ENCODE measurements around the gene OR8D4. TPM values are rescaled to one million over a fixed set of nuclear protein-coding genes. Genes with fewer than 3 reads are reported as not detected.

The OR8D4 gene
- total and polyA plus RNA-seq, 5 donors from 2014 or later: not detected

DNA sequence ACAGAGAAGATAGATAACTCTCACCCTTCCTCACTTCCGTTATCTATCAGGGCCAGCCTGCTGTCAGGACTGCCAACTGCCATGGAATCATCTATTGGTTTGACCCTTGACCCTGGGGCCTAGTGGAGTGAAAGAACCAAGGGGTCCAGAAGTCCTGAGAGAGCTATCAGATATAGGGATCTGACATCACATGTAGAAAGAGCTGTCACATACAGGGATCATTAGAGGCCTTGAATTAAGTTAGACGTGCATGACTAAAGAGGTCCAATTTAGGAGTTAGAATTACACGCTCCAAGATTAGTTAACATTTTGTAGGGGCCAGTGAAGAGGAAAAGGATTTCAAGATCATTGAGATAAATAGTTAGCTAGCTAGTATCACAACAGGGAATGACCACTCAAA is 16.4 kb upstream of the OR8D4 start, which contains the start of gene TMEM225:
TMEM225 (minus strand) TSS at position 101 of the 400 bp plus-strand sequence. CDS start 245 bp downstream, outside the sequence.
- Histone ChIP-seq H3K36me3 (ENCODE audit: control insufficient read depth, insufficient read depth, low read length) (no peaks in the 10 kb centered on the region), H3K27ac (ENCODE audit: insufficient read depth, low read length, poor library complexity, severe bottlenecking) (no peak within 1 kb of the TSS), H3K4me1 (ENCODE audit: control insufficient read depth, insufficient read depth, low read length, poor library complexity, severe bottlenecking) (no peaks in the 10 kb centered on the region), H3K9me3 (ENCODE audit: control insufficient read depth in 2 of 2, low read length in 2 of 2) (no peaks in the 10 kb centered on the region), H3K27me3 (ENCODE audit: control insufficient read depth, insufficient read depth, low read length) (no peaks in the 10 kb centered on the region), H3K4me3 (ENCODE audit: low read depth, low read length) (no peak within 1 kb of the TSS)
- Mint-ChIP-seq H3K36me3 (no peaks in the 10 kb centered on the region), H3K27ac (no peak within 1 kb of the TSS), H3K9me3 (peaks cover 0 to 2% (median 0%) of the 10 kb centered on the region in 7 donors), H3K4me1 (no peaks in the 10 kb centered on the region), H3K4me3 (no peak within 1 kb of the TSS), H3K27me3 (no peaks in the 10 kb centered on the region)
- no peak for ATAC-seq (ENCODE audit: low read depth in 2 of 2)
- no peak for DNase-seq

GRCh38 chr11:123892031-123892430 is 9.9 kb upstream of the OR8D4 start:
- H3K9me3 ChIP-seq (ENCODE audit: control insufficient read depth in 2 of 2, low read length in 2 of 2): no peaks in the 10 kb centered on the region
- no peaks in the 10 kb centered on the region for H3K27me3 Mint-ChIP-seq
- ATAC-seq (ENCODE audit: low read depth in 2 of 2) (no peak), DNase-seq (no peak)
- H3K27me3 ChIP-seq (ENCODE audit: control insufficient read depth, insufficient read depth, low read length): no peaks in the 10 kb centered on the region
- no peak overlapping the region for H3K27ac Mint-ChIP-seq
- H3K4me1 ChIP-seq (ENCODE audit: control insufficient read depth, insufficient read depth, low read length, poor library complexity, severe bottlenecking): no peaks in the 10 kb centered on the region
- H3K4me3 Mint-ChIP-seq: no peak overlapping the region
- peaks cover 0 to 2% (median 0%) of the 10 kb centered on the region in 7 donors for H3K9me3 Mint-ChIP-seq
- no peak overlapping the region for H3K27ac ChIP-seq (ENCODE audit: insufficient read depth, low read length, poor library complexity, severe bottlenecking)
- no peaks in the 10 kb centered on the region for H3K36me3 ChIP-seq (ENCODE audit: control insufficient read depth, insufficient read depth, low read length)
- H3K4me3 ChIP-seq (ENCODE audit: low read depth, low read length): no peak overlapping the region
- H3K36me3 Mint-ChIP-seq: no peaks in the 10 kb centered on the region
- H3K4me1 Mint-ChIP-seq: no peaks in the 10 kb centered on the region

GRCh38 chr11:123899792-123900191 is 2.2 kb upstream of the OR8D4 start:
- DNase-seq: no peak
- Histone ChIP-seq H3K4me1 (ENCODE audit: control insufficient read depth, insufficient read depth, low read length, poor library complexity, severe bottlenecking) (no peaks in the 10 kb centered on the region), H3K4me3 (ENCODE audit: low read depth, low read length) (no peak overlapping the region), H3K36me3 (ENCODE audit: control insufficient read depth, insufficient read depth, low read length) (no peaks in the 10 kb centered on the region), H3K9me3 (ENCODE audit: control insufficient read depth in 2 of 2, low read length in 2 of 2) (no peaks in the 10 kb centered on the region), H3K27ac (ENCODE audit: insufficient read depth, low read length, poor library complexity, severe bottlenecking) (no peak overlapping the region), H3K27me3 (ENCODE audit: control insufficient read depth, insufficient read depth, low read length) (no peaks in the 10 kb centered on the region)
- ATAC-seq (ENCODE audit: low read depth in 2 of 2): no peak
- Mint-ChIP-seq H3K4me1 (no peaks in the 10 kb centered on the region), H3K9me3 (peaks cover 0 to 2% (median 0%) of the 10 kb centered on the region in 7 donors), H3K27me3 (no peaks in the 10 kb centered on the region), H3K27ac (no peak overlapping the region), H3K36me3 (no peaks in the 10 kb centered on the region), H3K4me3 (no peak overlapping the region)

DNA sequence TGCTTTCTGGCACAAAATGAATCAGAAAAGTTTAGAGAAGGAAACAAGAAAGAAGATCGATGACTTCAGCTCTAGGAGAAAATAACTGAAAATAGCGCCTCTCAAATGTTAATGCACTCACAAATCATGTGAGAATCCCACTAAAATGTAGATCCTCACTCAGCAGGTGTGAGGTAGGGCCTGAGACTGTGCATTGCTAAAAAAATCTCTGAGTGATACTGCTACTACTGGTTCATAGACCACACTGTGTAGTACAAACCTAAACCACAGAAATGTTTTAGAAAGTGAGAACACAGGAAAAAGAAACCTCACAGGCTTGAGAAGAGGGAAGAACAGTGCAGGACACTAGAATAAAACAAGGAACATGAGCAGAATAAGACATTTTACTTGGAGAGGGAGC is 2.0 kb downstream of the OR8D4 start:
- no peaks in the 10 kb centered on the region for H3K27me3 Mint-ChIP-seq
- H3K27ac ChIP-seq (ENCODE audit: insufficient read depth, low read length, poor library complexity, severe bottlenecking): no peak overlapping the region
- no peaks in the 10 kb centered on the region for H3K36me3 Mint-ChIP-seq
- ATAC-seq (ENCODE audit: low read depth in 2 of 2): no peak
- H3K4me1 ChIP-seq (ENCODE audit: control insufficient read depth, insufficient read depth, low read length, poor library complexity, severe bottlenecking): no peaks in the 10 kb centered on the region
- peaks cover 0 to 1% (median 0%) of the 10 kb centered on the region in 7 donors for H3K9me3 Mint-ChIP-seq
- H3K4me3 Mint-ChIP-seq: no peak overlapping the region
- no peak for DNase-seq
- H3K4me1 Mint-ChIP-seq: no peaks in the 10 kb centered on the region
- H3K9me3 ChIP-seq (ENCODE audit: control insufficient read depth in 2 of 2, low read length in 2 of 2): no peaks in the 10 kb centered on the region
- no peak overlapping the region for H3K27ac Mint-ChIP-seq
- no peaks in the 10 kb centered on the region for H3K27me3 ChIP-seq (ENCODE audit: control insufficient read depth, insufficient read depth, low read length)
- no peaks in the 10 kb centered on the region for H3K36me3 ChIP-seq (ENCODE audit: control insufficient read depth, insufficient read depth, low read length)
- no peak overlapping the region for H3K4me3 ChIP-seq (ENCODE audit: low read depth, low read length)

DNA sequence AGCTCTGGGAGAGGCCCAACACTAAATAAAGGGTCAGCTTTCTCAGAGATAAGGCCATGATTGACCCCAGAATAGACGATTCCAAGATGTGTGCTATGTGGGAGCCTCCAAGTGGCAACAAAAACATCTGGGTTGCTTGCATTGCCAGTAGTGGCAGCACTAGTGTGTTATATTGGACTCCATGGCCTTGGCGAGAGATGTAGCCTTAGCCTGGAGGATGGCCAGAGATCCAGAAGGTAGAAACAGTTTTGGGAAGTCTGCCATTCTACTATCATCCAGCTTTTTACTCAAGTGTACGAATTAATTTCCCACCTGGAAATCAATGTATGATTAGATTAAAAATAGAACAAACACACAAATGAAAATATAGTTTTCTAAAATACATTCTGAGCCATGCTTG is 3.0 kb downstream of the OR8D4 start:
- H3K9me3 Mint-ChIP-seq: peaks cover 0 to 2% (median 0%) of the 10 kb centered on the region in 7 donors
- H3K27me3 Mint-ChIP-seq: no peaks in the 10 kb centered on the region
- no peak overlapping the region for H3K27ac Mint-ChIP-seq
- DNase-seq (no peak), ATAC-seq (ENCODE audit: low read depth in 2 of 2) (no peak)
- Histone ChIP-seq H3K4me3 (ENCODE audit: low read depth, low read length) (no peak overlapping the region), H3K9me3 (ENCODE audit: control insufficient read depth in 2 of 2, low read length in 2 of 2) (no peaks in the 10 kb centered on the region), H3K27ac (ENCODE audit: insufficient read depth, low read length, poor library complexity, severe bottlenecking) (no peak overlapping the region), H3K27me3 (ENCODE audit: control insufficient read depth, insufficient read depth, low read length) (no peaks in the 10 kb centered on the region), H3K36me3 (ENCODE audit: control insufficient read depth, insufficient read depth, low read length) (no peaks in the 10 kb centered on the region), H3K4me1 (ENCODE audit: control insufficient read depth, insufficient read depth, low read length, poor library complexity, severe bottlenecking) (no peaks in the 10 kb centered on the region)
- H3K4me1 Mint-ChIP-seq: no peaks in the 10 kb centered on the region
- H3K4me3 Mint-ChIP-seq: no peak overlapping the region
- no peaks in the 10 kb centered on the region for H3K36me3 Mint-ChIP-seq

DNA sequence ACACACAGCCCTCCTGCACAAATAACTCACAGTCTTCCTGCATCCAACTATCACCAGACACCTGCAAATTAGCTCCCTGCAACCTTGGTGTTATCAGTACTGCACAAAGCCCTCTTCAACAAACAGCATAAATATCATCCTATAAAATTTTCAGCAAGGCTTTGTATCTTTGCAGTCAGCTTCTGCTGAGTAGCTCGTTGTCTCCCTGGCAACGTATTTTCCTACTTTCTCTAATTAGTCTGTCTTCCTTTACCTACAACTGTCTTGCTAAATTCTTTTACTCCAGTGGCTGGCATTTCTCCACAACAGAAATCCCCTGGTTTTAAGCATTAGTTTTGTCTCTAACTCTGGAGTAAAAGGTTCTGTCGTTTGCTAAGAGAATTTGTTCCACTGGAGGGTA is 3.9 kb downstream of the OR8D4 start:
- Histone ChIP-seq H3K27ac (ENCODE audit: insufficient read depth, low read length, poor library complexity, severe bottlenecking) (no peak overlapping the region), H3K9me3 (ENCODE audit: control insufficient read depth in 2 of 2, low read length in 2 of 2) (no peaks in the 10 kb centered on the region), H3K27me3 (ENCODE audit: control insufficient read depth, insufficient read depth, low read length) (no peaks in the 10 kb centered on the region), H3K36me3 (ENCODE audit: control insufficient read depth, insufficient read depth, low read length) (no peaks in the 10 kb centered on the region), H3K4me1 (ENCODE audit: control insufficient read depth, insufficient read depth, low read length, poor library complexity, severe bottlenecking) (no peaks in the 10 kb centered on the region), H3K4me3 (ENCODE audit: low read depth, low read length) (no peak overlapping the region)
- H3K36me3 Mint-ChIP-seq: no peaks in the 10 kb centered on the region
- no peaks in the 10 kb centered on the region for H3K27me3 Mint-ChIP-seq
- H3K4me1 Mint-ChIP-seq: no peaks in the 10 kb centered on the region
- ATAC-seq (ENCODE audit: low read depth in 2 of 2) (no peak), DNase-seq (no peak)
- H3K4me3 Mint-ChIP-seq: no peak overlapping the region
- H3K27ac Mint-ChIP-seq: no peak overlapping the region
- peaks cover 0 to 2% (median 0%) of the 10 kb centered on the region in 7 donors for H3K9me3 Mint-ChIP-seq

DNA sequence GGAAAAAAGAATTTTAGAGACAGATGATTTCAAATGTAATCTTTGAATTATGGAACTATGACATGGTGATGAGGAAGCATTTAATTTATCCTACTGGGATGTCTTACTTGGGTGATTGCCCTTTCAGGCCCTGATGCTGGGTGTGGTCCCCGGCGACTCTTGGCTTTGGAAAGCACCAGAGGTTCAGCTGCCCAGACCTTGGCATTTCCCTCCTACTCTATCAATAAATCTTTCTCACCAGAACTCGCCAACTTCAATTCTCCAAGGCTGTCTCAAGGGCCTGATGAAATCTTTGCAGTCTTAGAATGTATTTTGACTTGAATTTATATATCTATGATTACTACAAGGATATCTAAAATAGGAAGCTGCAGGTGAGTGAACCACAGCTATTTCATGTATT is 19.0 kb downstream of the OR8D4 start:
- Mint-ChIP-seq H3K4me3 (no peak overlapping the region), H3K27me3 (no peaks in the 10 kb centered on the region), H3K36me3 (no peaks in the 10 kb centered on the region), H3K9me3 (peaks cover 0 to 4% (median 0%) of the 10 kb centered on the region in 7 donors), H3K4me1 (no peaks in the 10 kb centered on the region), H3K27ac (no peak overlapping the region)
- Histone ChIP-seq H3K4me3 (ENCODE audit: low read depth, low read length) (no peak overlapping the region), H3K27me3 (ENCODE audit: control insufficient read depth, insufficient read depth, low read length) (no peaks in the 10 kb centered on the region), H3K36me3 (ENCODE audit: control insufficient read depth, insufficient read depth, low read length) (no peaks in the 10 kb centered on the region), H3K27ac (ENCODE audit: insufficient read depth, low read length, poor library complexity, severe bottlenecking) (no peak overlapping the region), H3K4me1 (ENCODE audit: control insufficient read depth, insufficient read depth, low read length, poor library complexity, severe bottlenecking) (no peaks in the 10 kb centered on the region), H3K9me3 (ENCODE audit: control insufficient read depth in 2 of 2, low read length in 2 of 2) (no peaks in the 10 kb centered on the region)
- no peak for ATAC-seq (ENCODE audit: low read depth in 2 of 2)
- DNase-seq: no peak

GRCh38 chr11:123924027-123924426 is 22.1 kb downstream of the OR8D4 start:
- ATAC-seq (ENCODE audit: low read depth in 2 of 2) (no peak), DNase-seq (no peak)
- Histone ChIP-seq H3K4me3 (ENCODE audit: low read depth, low read length) (no peak overlapping the region), H3K36me3 (ENCODE audit: control insufficient read depth, insufficient read depth, low read length) (no peaks in the 10 kb centered on the region), H3K9me3 (ENCODE audit: control insufficient read depth in 2 of 2, low read length in 2 of 2) (no peaks in the 10 kb centered on the region), H3K27me3 (ENCODE audit: control insufficient read depth, insufficient read depth, low read length) (no peaks in the 10 kb centered on the region), H3K4me1 (ENCODE audit: control insufficient read depth, insufficient read depth, low read length, poor library complexity, severe bottlenecking) (no peaks in the 10 kb centered on the region), H3K27ac (ENCODE audit: insufficient read depth, low read length, poor library complexity, severe bottlenecking) (no peak overlapping the region)
- Mint-ChIP-seq H3K27ac (no peak overlapping the region), H3K27me3 (no peaks in the 10 kb centered on the region), H3K4me1 (no peaks in the 10 kb centered on the region), H3K4me3 (no peak overlapping the region), H3K36me3 (no peaks in the 10 kb centered on the region), H3K9me3 (peaks cover 0 to 4% (median 0%) of the 10 kb centered on the region in 7 donors)
